HK-2 (cell line): ENCODE data around the gene DBN1.

ENCODE experiments used
- DNase-seq: peaks from one replicate; pipeline ENCODE4 v3.0.0-alpha.2; 2018; ENCODE audit not compliant: unreplicated experiment

DBN1 gene

DNA sequence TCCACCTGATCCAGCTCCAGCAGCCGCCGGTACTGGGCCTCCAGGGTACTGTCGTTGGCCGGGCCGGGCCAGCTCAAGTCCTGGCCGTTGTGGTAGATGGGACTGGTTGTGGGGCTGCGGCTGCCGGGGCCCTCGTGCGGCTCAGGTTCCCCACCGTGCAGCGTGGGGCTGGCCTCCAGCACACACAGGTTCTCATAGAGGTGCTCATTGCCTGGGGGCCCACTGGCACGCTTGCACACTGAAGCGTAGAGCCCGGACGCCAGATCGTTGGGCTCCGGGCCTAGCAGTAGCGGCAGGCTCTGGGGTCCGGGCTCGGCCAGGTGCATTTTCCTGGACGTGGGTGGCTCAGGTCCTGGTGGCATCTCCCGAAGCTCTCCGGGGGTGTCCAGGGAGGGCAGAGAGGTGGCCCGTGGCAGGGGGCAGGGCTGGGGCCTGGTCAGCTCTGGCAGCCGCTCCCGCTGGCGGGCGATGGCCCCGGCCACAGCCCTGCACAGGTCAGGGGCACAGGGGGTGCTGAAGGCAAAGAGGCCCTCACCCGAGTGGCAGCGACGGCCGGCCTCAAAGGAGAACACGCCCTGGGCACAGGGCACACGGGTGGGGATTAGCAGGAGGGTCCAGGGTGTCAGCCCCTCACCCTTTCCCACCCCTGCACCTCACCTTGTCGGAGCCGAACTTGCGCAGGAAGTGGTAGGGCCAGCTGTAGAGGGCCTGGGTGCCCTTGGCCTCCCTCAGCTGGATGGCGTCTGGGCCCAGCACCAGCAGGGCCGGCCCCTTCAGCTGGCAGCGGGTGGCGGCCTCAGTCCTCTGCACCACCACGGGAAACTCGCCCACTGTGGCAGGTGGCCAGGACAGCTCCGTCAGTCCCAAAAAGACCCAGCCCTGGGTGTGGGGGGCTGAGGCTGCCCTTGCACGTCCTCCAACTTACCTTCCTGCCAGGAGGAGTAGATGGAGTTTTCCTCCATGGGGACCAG, 30.9 kb upstream of the DBN1 start:
- no peak for DNase-seq

DNA sequence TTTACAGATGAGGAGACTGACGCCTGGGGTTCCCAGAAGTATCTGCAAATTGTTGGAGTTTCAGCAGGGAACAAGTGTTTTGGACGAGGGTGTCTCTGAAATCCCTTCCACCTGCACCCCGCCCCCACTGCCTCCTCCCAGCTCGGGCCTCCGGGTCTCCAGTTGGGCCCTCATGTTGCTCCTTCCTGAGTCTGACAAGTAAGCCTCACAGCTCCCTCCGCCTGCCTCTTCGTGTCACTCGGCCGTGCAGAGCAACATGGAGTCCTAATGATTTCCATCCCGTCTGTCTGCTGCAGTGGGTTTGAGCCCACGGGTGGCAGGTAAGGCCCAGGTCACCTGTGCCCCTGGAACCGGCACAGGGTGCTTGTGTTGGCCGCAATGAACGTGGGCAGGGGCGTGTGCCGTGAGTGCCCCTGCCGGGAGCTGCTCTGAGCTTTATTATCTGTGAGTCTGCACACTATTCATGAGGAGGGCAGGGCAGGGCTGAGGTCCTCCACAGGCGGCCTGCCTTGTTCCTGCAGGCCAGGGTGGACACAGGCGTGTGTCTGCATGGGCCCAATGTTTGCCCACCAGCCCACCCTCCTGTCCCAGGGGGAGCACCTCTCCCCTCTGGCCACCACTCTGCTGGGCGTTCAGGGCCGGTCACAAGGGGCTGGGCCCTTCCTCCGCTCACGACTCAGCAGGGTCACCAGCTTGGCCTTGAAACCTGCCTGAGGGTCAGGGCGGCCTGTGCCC, 30.1 kb upstream of the DBN1 start:
- DNase-seq, result no peak

GRCh38 chr5:177502886-177503285, 29.5 kb upstream of the DBN1 start:
- no peak for DNase-seq

DNA sequence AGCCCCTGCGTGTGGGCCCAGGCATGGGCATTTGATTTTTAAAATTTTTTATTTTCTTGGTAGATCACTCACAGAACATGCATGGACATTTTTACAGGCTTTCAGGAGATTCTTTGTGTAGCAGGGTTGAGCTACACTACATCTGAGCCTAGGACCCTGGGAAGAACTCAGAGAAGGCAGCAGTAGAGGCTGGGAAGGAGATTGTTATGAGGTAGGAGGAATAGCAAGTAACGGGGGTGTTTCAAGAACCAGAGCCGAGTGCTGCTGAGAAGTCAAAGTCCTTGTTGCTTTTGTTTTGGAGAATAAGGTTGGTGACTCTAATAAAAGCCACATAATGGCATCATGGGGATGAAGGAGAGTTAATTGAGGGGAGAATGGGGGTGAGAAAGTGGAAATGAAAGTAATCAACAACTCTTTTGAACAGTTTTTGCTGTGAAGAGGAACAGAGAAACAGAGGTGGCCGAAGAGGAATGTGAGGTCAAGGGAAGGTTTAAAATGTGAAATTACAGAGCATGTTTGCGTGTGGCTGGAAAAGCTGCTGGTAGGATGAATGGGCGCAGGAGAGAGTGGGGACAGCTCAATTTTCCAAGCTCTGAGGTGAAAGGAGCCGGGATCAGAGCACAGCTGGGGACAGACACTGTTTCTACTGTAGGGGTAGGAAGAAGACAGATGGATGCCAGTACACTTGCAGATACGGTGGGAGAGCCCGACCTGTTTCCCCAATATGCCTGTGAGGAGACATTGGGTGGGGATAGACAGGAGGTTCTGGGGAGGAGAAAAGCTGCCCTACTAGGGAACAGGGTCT, 28.6 kb upstream of the DBN1 start:
- DNase-seq, result no peak

DNA sequence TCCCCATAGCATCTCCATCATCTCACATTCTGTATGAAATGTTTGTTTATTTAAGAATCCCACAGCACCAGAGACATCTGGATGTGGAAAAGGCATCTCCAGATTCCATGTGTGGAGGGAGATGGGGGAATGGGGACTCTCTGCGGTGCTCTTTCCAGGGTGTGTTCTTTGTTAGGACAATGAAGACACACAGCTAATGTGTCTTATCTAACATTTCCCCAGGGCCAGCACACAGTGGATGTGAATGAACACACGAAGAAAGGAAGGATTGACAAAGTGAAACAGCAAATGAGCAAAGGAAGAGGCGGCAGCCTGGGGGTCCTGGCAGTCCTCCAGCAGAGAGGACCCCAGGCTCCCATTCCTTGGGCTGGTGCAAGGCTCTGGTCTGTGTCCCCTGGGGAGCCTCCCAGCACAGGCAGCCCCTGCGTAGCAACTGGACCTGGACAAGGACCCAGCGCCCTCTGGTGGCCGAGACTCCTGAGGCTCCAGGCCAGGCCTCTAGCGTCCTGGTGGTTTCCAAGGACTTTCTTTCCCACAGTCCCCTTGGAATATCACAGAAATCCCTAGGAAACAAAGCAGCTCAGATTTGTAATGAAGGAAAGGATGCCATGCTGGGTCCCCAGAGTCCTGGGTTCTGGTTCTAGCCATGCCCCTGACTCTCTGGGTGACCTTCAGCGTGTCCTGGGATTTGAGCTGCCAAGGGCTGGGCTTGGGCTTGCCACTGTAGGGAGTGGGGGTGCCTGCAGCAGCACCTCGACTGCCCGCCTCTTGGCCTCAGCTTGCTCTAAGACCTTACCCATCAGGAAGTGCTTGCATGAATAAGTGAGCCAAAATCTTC, 27.5 kb upstream of the DBN1 start:
- DNase-seq, result peak; percentile 80

DNA sequence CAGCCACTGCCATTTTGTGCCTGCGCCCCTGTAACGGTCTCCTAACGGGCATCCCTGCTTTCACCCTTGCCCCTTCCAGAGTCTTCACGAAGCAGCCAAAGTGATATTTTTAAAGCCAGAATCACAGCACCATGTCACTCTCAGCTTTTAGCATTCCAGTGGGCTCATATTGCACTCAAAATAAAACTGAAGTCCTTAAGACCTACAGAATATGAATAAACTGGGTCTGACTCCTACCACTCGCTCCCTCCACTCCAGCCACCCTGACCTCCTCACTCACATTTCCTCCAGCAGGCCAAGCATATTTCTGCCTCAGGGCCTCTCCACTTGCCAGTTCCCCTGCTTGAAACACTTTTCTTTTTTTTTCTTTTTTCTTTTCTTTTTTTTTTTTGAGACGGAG, 26.4 kb upstream of the DBN1 start:
- no peak for DNase-seq

GRCh38 chr5:177498013-177498787, 24.8 kb upstream of the DBN1 start:
- no peak for DNase-seq

- peak; percentile 93 for DNase-seq
Measured at GRCh38 chr5:177497292-177498012, 24.0 kb upstream of the DBN1 start, which contains the start of gene PDLIM7. TSS of gene PDLIM7 (minus strand) at chr5:177497604. CDS start at chr5:177496512, 1,092 bp downstream.

- DNase-seq, result peak; percentile 81
Measured at GRCh38 chr5:177496727-177497291, 23.4 kb upstream of the DBN1 start.

- peak; percentile 55 for DNase-seq
Measured at GRCh38 chr5:177496070-177496726, 22.8 kb upstream of the DBN1 start.

- DNase-seq, result peak; percentile 89
Measured at GRCh38 chr5:177495243-177496060, 22.0 kb upstream of the DBN1 start.

DNA sequence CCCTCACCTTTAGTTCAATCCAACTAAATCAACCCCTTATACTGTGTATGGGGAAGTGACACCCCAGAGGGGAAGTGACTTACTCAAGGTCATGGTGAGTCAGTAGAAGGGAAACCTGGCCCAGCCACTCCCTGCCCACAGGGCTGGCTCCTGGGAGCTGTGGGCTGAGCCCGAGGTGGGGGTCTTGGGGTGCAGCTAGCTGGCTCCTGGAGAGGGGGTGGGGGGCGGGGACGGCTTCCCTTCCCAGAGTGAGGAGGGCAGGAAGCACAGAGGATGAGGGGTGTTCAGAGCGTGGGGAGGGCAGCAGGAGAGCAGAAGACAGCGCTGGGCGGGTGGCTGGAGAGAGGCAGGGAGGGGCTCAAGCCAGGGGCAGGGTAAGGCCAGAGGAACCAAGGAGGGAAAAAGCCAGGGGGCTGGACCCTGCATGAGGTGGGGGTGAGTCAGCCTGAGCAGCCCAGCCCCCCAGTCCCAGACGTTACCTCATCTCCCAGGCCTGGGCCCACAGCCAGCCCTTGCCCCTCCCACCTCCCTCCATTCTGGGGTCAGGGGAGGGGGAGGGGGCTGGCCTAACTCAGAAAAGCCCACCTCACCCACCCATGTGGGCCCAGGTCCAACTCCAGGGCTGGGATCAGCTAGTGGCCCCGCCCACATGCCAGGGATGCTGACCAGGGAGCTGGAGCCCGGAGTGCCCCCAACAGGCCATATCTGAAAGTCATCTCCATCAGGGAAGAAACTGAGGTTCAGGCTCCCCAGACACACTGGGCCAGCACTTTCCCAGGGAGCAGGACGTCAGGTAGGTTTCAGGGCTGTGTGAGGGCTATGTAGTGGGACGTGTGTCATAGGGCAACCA, 21.1 kb upstream of the DBN1 start:
- DNase-seq, result peak; percentile 91

- DNase-seq, result no peak
Measured at GRCh38 chr5:177493795-177494345, 20.4 kb upstream of the DBN1 start.

- DNase-seq, result no peak
Measured at GRCh38 chr5:177492841-177493240, 19.4 kb upstream of the DBN1 start.

- no peak for DNase-seq
Measured at GRCh38 chr5:177491983-177492746, 18.7 kb upstream of the DBN1 start.
